GM12891 (cell line): Measurements from ENCODE around the gene KCNAB1.

Source experiments
- POLR2AphosphoS5 ChIP-seq: IDR thresholded peaks from 2 replicates; pipeline ENCODE4 v1.6.1; 2011; ENCODE audit warnings: low read depth, low read length, control low read depth
- POU2F2 ChIP-seq: IDR thresholded peaks from 2 replicates; pipeline ENCODE4 v1.6.1; 2011; ENCODE audit warnings: low read depth, mild to moderate bottlenecking, control low read depth, low read length, moderate library complexity
- SPI1 ChIP-seq: IDR thresholded peaks from 2 replicates; pipeline ENCODE4 v1.6.1; 2011; ENCODE audit warnings: low read depth, low read length, control low read depth
- TAF1 ChIP-seq: IDR thresholded peaks from 2 replicates; pipeline ENCODE4 v1.6.1; 2011; ENCODE audit warnings: low read depth, low read length, control low read depth

DNA sequence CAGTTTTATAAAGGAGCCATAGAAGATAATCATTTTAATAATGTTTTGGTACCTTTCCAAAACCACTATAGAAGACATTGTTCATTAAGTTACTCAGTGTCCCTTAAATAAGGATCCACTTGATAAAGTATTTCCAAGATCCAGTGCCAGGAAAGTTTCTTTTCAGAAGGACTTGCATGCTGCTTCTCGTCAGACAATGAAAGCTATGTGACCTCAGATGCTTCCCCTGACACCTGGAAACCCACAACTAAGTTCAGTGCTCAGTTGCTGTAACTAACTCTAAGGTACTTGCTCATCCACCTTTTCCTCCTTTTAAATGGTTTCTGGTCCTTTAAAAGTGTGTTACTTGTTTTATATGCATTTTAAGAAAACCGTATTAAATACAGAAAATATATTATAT, 427.3 kb downstream of the KCNAB1 start:
- TF ChIP-seq SPI1 (no peak), TAF1 (no peak), POLR2AphosphoS5 (no peak), POU2F2 (no peak)
